Caco-2 (cell line): ENCODE data around the gene EHHADH. TPM values are rescaled to one million over a fixed set of nuclear protein-coding genes. Genes with fewer than 3 reads are reported as not detected.

ENCODE experiments used
- BruUV-seq: library from RNA; stranded (reverse); fragments of 400-500 nt; replicated peaks from 2 replicates; lab custom pipeline; 2021; lab: Mats Ljungman, UMichigan
- CTCF ChIA-PET: fragments of 300-600 bp; sonication (Branson Sonifier 250); formaldehyde crosslinking; loops from one replicate; lab custom pipeline; 2022; ENCODE audit warnings: antibody characterized with exemption; lab: Charles Lee
- POLR2A ChIA-PET: fragments of 300-600 bp; sonication (Branson Sonifier 250); formaldehyde crosslinking; loops from one replicate; lab custom pipeline; 2022; ENCODE audit warnings: antibody characterized with exemption; lab: Charles Lee
- DNase-seq, 2 experiments: peaks; one replicate each; pipeline versions ENCODE4 v3.0.0 to v3.0.0-alpha.2; 2020 to 2022
- H3K27me3 ChIP-seq: replicated peaks from 2 replicates; pipeline ENCODE4 v1.6.0; 2011; ENCODE audit warnings: low read length; ENCODE audit not compliant: control insufficient read depth, insufficient read depth
- H3K36me3 ChIP-seq: 2 replicates; pipeline ENCODE4 v1.5.1; 2011; ENCODE audit warnings: low read length; ENCODE audit not compliant: control insufficient read depth, insufficient read depth
- H3K4me1 ChIP-seq: fragments of 250-450 bp; sonication (Bioruptor Pico); 2 replicates; pipeline ENCODE4 v1.5.1; 2020; ENCODE audit warnings: mild to moderate bottlenecking
- H3K4me3 ChIP-seq: 2 replicates; pipeline ENCODE4 v1.5.1; 2011; ENCODE audit warnings: low read depth, mild to moderate bottlenecking, control low read depth, low read length
- H3K9me3 ChIP-seq: fragments of 250-450 bp; sonication (Bioruptor Pico); 2 replicates; pipeline ENCODE4 v1.5.1; 2020; ENCODE audit warnings: mild to moderate bottlenecking, moderate library complexity
- H3K27ac Mint-ChIP-seq: one replicate; pipeline ENCODE4 v1.8.0; 2022; ENCODE audit warnings: mixed read lengths; ENCODE audit not compliant: unreplicated experiment
- H3K27me3 Mint-ChIP-seq: one replicate; pipeline ENCODE4 v1.8.0; 2022; ENCODE audit warnings: mixed read lengths; ENCODE audit not compliant: insufficient read depth, unreplicated experiment
- H3K36me3 Mint-ChIP-seq: one replicate; pipeline ENCODE4 v1.8.0; 2022; ENCODE audit warnings: mild to moderate bottlenecking, mixed read lengths; ENCODE audit not compliant: insufficient read depth, unreplicated experiment
- H3K4me1 Mint-ChIP-seq: one replicate; pipeline ENCODE4 v1.8.0; 2022; ENCODE audit warnings: low read depth, mixed read lengths; ENCODE audit not compliant: unreplicated experiment
- H3K4me3 Mint-ChIP-seq: one replicate; pipeline ENCODE4 v1.8.0; 2022; ENCODE audit warnings: mild to moderate bottlenecking, moderate library complexity, mixed read lengths; ENCODE audit not compliant: unreplicated experiment
- H3K9me3 Mint-ChIP-seq: one replicate; pipeline ENCODE4 v1.8.0; 2022; ENCODE audit warnings: mixed read lengths; ENCODE audit not compliant: unreplicated experiment
- intact Hi-C: fragments of 100-400 bp; cut with micrococcal nuclease; formaldehyde crosslinking; loops from one replicate; pipeline ENCODE4 v1.10.0; 2022; ENCODE audit not compliant: unreplicated experiment
- total RNA-seq: library from RNA; stranded (reverse); gene quantifications from 2 replicates; pipeline ENCODE4 v1.2.3, GENCODE V29; 2022
- TF ChIP-seq, protein P1 (sequence below), 2 experiments: fragments of 200-600 bp in 1 of 2; IDR thresholded peaks; 1 replicate in 1 of 2; 2 replicates in 1 of 2; pipeline versions ENCODE4 v1.5.1 to v1.8.0; 2011 to 2022; ENCODE audit warnings: antibody characterized with exemption in 1 of 2, control low read depth in 1 of 2, inconsistent platforms in 1 of 2, low read depth in 1 of 2, low read length in 1 of 2, mild to moderate bottlenecking in 1 of 2, moderate library complexity in 1 of 2; ENCODE audit not compliant: insufficient read depth in 1 of 2, severe bottlenecking in 1 of 2, unreplicated experiment in 1 of 2

Gene EHHADH
- total RNA-seq, 1 experiment from 2014 or later, result 24.9 TPM

DNA sequence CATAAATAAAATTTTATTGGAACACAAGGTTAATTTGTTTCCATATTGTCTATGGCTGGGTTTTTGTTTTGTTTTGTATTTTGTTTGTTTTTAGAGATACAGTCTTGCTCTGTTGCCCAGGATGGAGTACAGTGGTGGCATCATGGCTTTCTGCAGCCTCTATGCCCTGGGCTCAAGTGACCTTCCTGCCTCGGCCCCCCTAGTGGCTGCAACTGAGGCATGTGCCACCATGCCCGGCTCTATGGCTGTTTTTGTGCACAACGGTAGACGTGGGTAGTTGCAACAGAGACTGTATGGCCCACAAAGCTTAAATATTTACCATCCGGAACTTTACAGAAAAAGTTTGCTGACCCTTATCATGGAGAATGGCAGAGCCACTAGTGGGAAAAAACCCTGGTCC, 54.2 kb downstream of the EHHADH start:
- H3K4me3 Mint-ChIP-seq, result no peak overlapping the region
- TF ChIP-seq, protein P1, sequence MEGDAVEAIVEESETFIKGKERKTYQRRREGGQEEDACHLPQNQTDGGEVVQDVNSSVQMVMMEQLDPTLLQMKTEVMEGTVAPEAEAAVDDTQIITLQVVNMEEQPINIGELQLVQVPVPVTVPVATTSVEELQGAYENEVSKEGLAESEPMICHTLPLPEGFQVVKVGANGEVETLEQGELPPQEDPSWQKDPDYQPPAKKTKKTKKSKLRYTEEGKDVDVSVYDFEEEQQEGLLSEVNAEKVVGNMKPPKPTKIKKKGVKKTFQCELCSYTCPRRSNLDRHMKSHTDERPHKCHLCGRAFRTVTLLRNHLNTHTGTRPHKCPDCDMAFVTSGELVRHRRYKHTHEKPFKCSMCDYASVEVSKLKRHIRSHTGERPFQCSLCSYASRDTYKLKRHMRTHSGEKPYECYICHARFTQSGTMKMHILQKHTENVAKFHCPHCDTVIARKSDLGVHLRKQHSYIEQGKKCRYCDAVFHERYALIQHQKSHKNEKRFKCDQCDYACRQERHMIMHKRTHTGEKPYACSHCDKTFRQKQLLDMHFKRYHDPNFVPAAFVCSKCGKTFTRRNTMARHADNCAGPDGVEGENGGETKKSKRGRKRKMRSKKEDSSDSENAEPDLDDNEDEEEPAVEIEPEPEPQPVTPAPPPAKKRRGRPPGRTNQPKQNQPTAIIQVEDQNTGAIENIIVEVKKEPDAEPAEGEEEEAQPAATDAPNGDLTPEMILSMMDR (IDR thresholded peaks at IDR 0.05; ENCODE audit: insufficient read depth in 1 of 2, low read depth in 1 of 2, low read length in 1 of 2, severe bottlenecking in 1 of 2, unreplicated experiment in 1 of 2), result no peak
- POLR2A ChIA-PET, result no interaction called here
- H3K4me3 ChIP-seq, result no peak overlapping the region
- no peaks in the 10 kb centered on the region for H3K9me3 ChIP-seq
- H3K36me3 ChIP-seq, result no peaks in the 10 kb centered on the region; the same call in 1 of the 2 replicates
- H3K36me3 Mint-ChIP-seq, result peaks cover 28% of the 10 kb centered on the region
- DNase-seq, result no peak
- H3K27ac Mint-ChIP-seq, result no peak overlapping the region
- no peaks in the 10 kb centered on the region for H3K9me3 Mint-ChIP-seq
- CTCF ChIA-PET, result no interaction called here
- H3K4me1 Mint-ChIP-seq, result no peaks in the 10 kb centered on the region
- H3K27me3 Mint-ChIP-seq, result no peaks in the 10 kb centered on the region
- intact Hi-C loops, result no loop called here
- no peaks in the 10 kb centered on the region for H3K4me1 ChIP-seq
- no TSS peak for BruUV-seq
- H3K27me3 ChIP-seq, result no peaks in the 10 kb centered on the region

DNA sequence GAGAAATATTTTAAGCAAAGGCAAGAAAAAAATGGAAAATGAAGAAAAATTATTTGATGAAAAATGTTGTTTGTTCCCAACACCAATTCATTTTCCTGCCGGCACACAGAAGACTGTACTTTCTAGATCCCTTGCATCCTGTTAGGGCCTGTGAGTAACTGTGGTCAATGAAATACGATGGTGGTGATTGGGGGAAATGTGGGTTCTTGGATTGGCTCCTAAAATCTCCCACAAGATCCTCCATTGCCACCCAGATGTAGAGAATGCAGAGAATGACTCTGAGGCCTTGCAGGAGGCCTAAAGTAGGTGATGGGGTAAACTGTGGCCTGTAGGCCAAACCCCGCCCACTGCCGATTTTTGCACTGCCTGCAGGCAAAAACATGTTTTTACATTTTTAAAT, 54.6 kb downstream of the EHHADH start:
- POLR2A ChIA-PET, result no interaction called here
- Mint-ChIP-seq H3K9me3 (no peaks in the 10 kb centered on the region), H3K27me3 (no peaks in the 10 kb centered on the region), H3K4me3 (no peak overlapping the region), H3K36me3 (peaks cover 28% of the 10 kb centered on the region), H3K27ac (no peak overlapping the region), H3K4me1 (no peaks in the 10 kb centered on the region)
- no TSS peak for BruUV-seq
- Histone ChIP-seq H3K9me3 (no peaks in the 10 kb centered on the region), H3K27me3 (no peaks in the 10 kb centered on the region), H3K36me3 (no peaks in the 10 kb centered on the region; the same call in 1 of the 2 replicates), H3K4me1 (no peaks in the 10 kb centered on the region), H3K4me3 (no peak overlapping the region)
- CTCF ChIA-PET, result no interaction called here
- intact Hi-C loops, result no loop called here
- TF ChIP-seq, protein P1 (IDR thresholded peaks at IDR 0.05; ENCODE audit: insufficient read depth in 1 of 2, low read depth in 1 of 2, low read length in 1 of 2, severe bottlenecking in 1 of 2, unreplicated experiment in 1 of 2), result no peak
- no peak for DNase-seq

DNA sequence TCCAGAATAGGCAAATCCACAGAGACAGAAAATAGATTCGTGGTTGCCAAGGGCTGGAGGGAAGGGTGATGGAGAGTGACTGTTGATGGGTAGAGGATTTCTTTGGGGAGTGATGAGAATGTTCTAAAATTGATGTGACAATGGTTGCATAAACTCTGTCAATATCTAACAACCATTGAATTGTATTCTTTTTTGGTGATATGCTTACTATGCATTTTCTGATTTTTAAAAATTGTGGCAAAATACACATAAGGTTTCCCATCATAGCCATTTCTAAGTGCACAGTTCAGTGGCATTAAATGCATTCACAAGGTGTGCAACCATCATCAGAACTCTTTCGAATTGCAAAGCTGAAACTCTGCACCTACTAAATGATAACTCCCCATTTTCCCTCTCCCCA, 56.8 kb downstream of the EHHADH start:
- BruUV-seq, result no TSS peak
- TF ChIP-seq, protein P1 (IDR thresholded peaks at IDR 0.05; ENCODE audit: insufficient read depth in 1 of 2, low read depth in 1 of 2, low read length in 1 of 2, severe bottlenecking in 1 of 2, unreplicated experiment in 1 of 2), result no peak
- no peak for DNase-seq
- Histone ChIP-seq H3K36me3 (peaks cover 2% of the 10 kb centered on the region; the same call in 1 of the 2 replicates), H3K4me1 (no peaks in the 10 kb centered on the region), H3K4me3 (no peak overlapping the region), H3K9me3 (no peaks in the 10 kb centered on the region), H3K27me3 (no peaks in the 10 kb centered on the region)
- H3K36me3 Mint-ChIP-seq, result peaks cover 14% of the 10 kb centered on the region
- POLR2A ChIA-PET, result no interaction called here
- intact Hi-C loops, result no loop called here
- CTCF ChIA-PET, result no interaction called here
- H3K4me1 Mint-ChIP-seq, result no peaks in the 10 kb centered on the region
- H3K9me3 Mint-ChIP-seq, result no peaks in the 10 kb centered on the region
- no peak overlapping the region for H3K27ac Mint-ChIP-seq
- H3K27me3 Mint-ChIP-seq, result no peaks in the 10 kb centered on the region
- no peak overlapping the region for H3K4me3 Mint-ChIP-seq
